ENCODE measurements around the gene SLIRP.

SLIRP gene

GRCh38 chr14:77763978-77764377 is 56.1 kb downstream of the SLIRP start:
- CTCF ChIA-PET, result no interaction called here
- no peak for DNase-seq (ENCODE audit: low read depth, low spot score)
- TF ChIP-seq CTCF (IDR thresholded peaks at IDR 0.05; ENCODE audit: insufficient read depth, low read length, missing control alignments), result no peak
- POLR2A ChIA-PET, result no interaction called here
- no peak overlapping the region for H3K4me3 ChIP-seq (ENCODE audit: low read depth, low read length)
